HEK293T (cell line): ENCODE measurements around the gene CXXC1.

Experiments used
- CTBP1 ChIP-seq: fragments of 450-650 bp; IDR thresholded peaks from 2 replicates; pipeline ENCODE4 v1.6.1; 2016; ENCODE audit warnings: borderline replicate concordance
- FOXA1 ChIP-seq: fragments of 450-650 bp; IDR thresholded peaks from 2 replicates; pipeline ENCODE4 v1.6.1; 2016; ENCODE audit warnings: mild to moderate bottlenecking
- FOXM1 ChIP-seq: fragments of 450-650 bp; IDR thresholded peaks from 2 replicates; pipeline ENCODE4 v1.6.1; 2017; ENCODE audit warnings: mild to moderate bottlenecking, borderline replicate concordance
- NFRKB ChIP-seq: fragments of 450-650 bp; IDR thresholded peaks from 2 replicates; pipeline ENCODE4 v1.6.1; 2016; ENCODE audit warnings: mild to moderate bottlenecking, moderate library complexity
- SP1 ChIP-seq: fragments of 450-650 bp; IDR thresholded peaks from 2 replicates; pipeline ENCODE4 v1.6.1; 2017
- SUZ12 ChIP-seq: fragments of 450-650 bp; IDR thresholded peaks from 2 replicates; pipeline ENCODE4 v1.6.1; 2016; ENCODE audit warnings: mild to moderate bottlenecking
- TARDBP ChIP-seq: fragments of 450-650 bp; IDR thresholded peaks from 2 replicates; pipeline ENCODE4 v1.6.1; 2016
- ZNF384 ChIP-seq: fragments of 450-650 bp; IDR thresholded peaks from 2 replicates; pipeline ENCODE4 v1.6.1; 2016

GRCh38 chr18:50287028-50287440, 458 bp downstream of the CXXC1 start:
- TF ChIP-seq FOXM1: no peak
- no peak for TF ChIP-seq TARDBP
- no peak for TF ChIP-seq SUZ12
- TF ChIP-seq SP1: no peak
- no peak for TF ChIP-seq ZNF384
- no peak for TF ChIP-seq CTBP1
- no peak for TF ChIP-seq FOXA1
- TF ChIP-seq NFRKB: no peak
